Sigmoid colon (tissue), 7 donors: ENCODE results near the gene DSCAM. TPM values are rescaled to one million over a fixed set of nuclear protein-coding genes. Genes with fewer than 3 reads are reported as not detected.

Experiments
- DNase-seq: peaks from one replicate; pipeline ENCODE4 v3.0.0-alpha.2; 2019
- H3K27ac ChIP-seq, 4 donors: fragments of 200-600 bp; sonication (generic); one replicate each; pipeline ENCODE4 v1.5.1; 2016 to 2019; ENCODE audit warnings: mild to moderate bottlenecking in 1 of 4
- H3K27me3 ChIP-seq, 3 donors: fragments of 200-600 bp; sonication (generic); one replicate each; pipeline ENCODE4 v1.5.1; 2019; ENCODE audit warnings: mild to moderate bottlenecking in 1 of 3
- H3K36me3 ChIP-seq, 4 donors: fragments of 200-600 bp; sonication (generic); one replicate each; pipeline ENCODE4 v1.5.1; 2016 to 2019
- H3K4me1 ChIP-seq, 4 donors: fragments of 200-600 bp; sonication (generic); one replicate each; pipeline ENCODE4 v1.5.1; 2017 to 2019
- H3K4me3 ChIP-seq, 4 donors: fragments of 200-600 bp; sonication (generic); one replicate each; pipeline ENCODE4 v1.5.1; 2017 to 2019; ENCODE audit warnings: mild to moderate bottlenecking in 2 of 4, moderate library complexity in 1 of 4
- H3K9me3 ChIP-seq, 4 donors: fragments of 200-600 bp in 3 of 4; sonication (generic) in 3 of 4; one replicate each; pipeline versions ENCODE4 v1.5.1 to v1.6.1; 2013 to 2019
- EP300 ChIP-seq, 4 donors: sonication (generic); formaldehyde crosslinking; IDR thresholded peaks; one replicate each; pipeline ENCODE4 v1.6.1; 2017; ENCODE audit warnings: antibody characterized with exemption in 4 of 4
- POLR2A ChIP-seq, 2 donors: fragments of 450-650 bp; IDR thresholded peaks; one replicate each; pipeline ENCODE4 v1.6.1; 2016; ENCODE audit warnings: antibody characterized with exemption in 2 of 2, mild to moderate bottlenecking in 2 of 2, moderate library complexity in 2 of 2
- POLR2AphosphoS5 ChIP-seq, 4 donors: sonication (generic); formaldehyde crosslinking; IDR thresholded peaks; one replicate each; pipeline ENCODE4 v1.6.1; 2017; ENCODE audit warnings: antibody characterized with exemption in 4 of 4
- WGBS, 2 donors: extraction: QIAGEN DNeasy Blood & Tissue Kit; methylation state at CpG; one replicate each; pipeline ENCODE4 v1.1.7; 2013; 5-methylcytosine and 5-hydroxymethylcytosine counted together
- intact Hi-C: fragments of 100-400 bp; cut with DNase I; formaldehyde crosslinking; loops from one replicate; pipeline ENCODE4 v1.15.1; 2023
- polyA plus RNA-seq, 3 donors: library from polyadenylated mRNA; stranded (reverse); fragments of 200-250 nt; gene quantifications; one replicate each; pipeline ENCODE4 v1.2.3, GENCODE V29; 2013
- total RNA-seq, 4 donors: library from RNA; depleted of rRNA; stranded (reverse); fragments of >200 nt; gene quantifications; one replicate each; pipeline ENCODE4 v1.1.0, GENCODE V29; 2016
- TF ChIP-seq, protein P1 (sequence below), 4 experiments: fragments of 450-650 bp in 3 of 4; fragments of 200-600 bp in 1 of 4; IDR thresholded peaks; one replicate each; pipeline ENCODE4 v1.5.1; 2016 to 2019; ENCODE audit warnings: antibody characterized with exemption in 4 of 4, mild to moderate bottlenecking in 3 of 4, moderate library complexity in 2 of 4
- donor health status: healthy with polysubstance abuse.
- donor health status: Bipolar disorder and iron deficiency.
- donor health status: healthy.

Gene DSCAM
- total and polyA plus RNA-seq, 7 donors = 0.17 to 0.55 (median 0.33) TPM; not detected in 2

DNA sequence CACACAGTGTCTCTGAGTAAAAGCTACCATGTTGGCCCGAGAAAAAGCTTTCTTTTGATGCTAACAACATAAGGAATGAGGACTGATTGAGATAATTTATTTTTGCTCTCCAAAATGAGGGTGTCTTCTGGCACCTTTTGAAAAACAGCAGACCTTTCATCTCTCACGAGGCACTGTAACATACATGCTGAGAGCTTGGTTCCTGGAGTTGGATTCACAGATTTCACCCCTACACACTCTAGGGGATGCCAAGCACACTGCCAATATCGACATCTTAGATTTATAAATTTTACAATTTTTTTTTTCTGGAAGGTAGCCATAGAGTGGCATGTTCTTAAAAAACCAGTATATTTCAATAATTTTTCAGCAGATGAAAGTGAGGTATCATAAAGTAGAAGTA, 408.3 kb downstream of the DSCAM start:
- no peak for DNase-seq
- TF ChIP-seq POLR2A (IDR thresholded peaks at IDR 0.05) (no peak), EP300 (IDR thresholded peaks at IDR 0.05) (no peak), POLR2AphosphoS5 (IDR thresholded peaks at IDR 0.05) (no peak)
- TF ChIP-seq, protein P1, sequence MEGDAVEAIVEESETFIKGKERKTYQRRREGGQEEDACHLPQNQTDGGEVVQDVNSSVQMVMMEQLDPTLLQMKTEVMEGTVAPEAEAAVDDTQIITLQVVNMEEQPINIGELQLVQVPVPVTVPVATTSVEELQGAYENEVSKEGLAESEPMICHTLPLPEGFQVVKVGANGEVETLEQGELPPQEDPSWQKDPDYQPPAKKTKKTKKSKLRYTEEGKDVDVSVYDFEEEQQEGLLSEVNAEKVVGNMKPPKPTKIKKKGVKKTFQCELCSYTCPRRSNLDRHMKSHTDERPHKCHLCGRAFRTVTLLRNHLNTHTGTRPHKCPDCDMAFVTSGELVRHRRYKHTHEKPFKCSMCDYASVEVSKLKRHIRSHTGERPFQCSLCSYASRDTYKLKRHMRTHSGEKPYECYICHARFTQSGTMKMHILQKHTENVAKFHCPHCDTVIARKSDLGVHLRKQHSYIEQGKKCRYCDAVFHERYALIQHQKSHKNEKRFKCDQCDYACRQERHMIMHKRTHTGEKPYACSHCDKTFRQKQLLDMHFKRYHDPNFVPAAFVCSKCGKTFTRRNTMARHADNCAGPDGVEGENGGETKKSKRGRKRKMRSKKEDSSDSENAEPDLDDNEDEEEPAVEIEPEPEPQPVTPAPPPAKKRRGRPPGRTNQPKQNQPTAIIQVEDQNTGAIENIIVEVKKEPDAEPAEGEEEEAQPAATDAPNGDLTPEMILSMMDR (IDR thresholded peaks at IDR 0.05) = no peak
- H3K36me3 ChIP-seq = no peaks in the 10 kb centered on the region
- no peaks in the 10 kb centered on the region for H3K27me3 ChIP-seq
- intact Hi-C loops = no loop called here
- no peaks in the 10 kb centered on the region for H3K4me1 ChIP-seq
- no peak overlapping the region for H3K4me3 ChIP-seq
- no peak overlapping the region for H3K27ac ChIP-seq
- H3K9me3 ChIP-seq = peaks cover 0 to 10% (median 0%) of the 10 kb centered on the region in 4 donors
- 66 to 82% methylated on average over 3 of the region's 3 CpGs for WGBS, 2 donors

DNA sequence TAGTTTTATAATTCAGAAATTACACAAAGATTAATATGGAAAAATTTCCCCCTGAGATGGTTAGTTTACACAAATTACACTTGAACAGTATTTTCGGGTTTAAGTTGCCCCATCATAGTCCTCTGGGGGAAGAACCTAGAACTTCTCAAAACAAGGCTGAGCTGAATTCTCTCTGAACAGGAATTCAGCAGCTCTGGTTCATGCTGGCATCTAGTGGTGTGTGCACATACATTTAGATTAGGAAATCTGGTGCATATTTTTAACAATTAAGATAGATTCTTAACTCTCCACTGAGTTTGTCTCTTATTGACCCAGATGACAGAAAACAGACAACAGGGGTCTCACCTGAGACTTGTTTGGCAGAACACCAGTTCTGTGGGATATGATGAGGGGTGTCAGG, 410.7 kb downstream of the DSCAM start:
- no peak for DNase-seq
- no peak for TF ChIP-seq EP300 (IDR thresholded peaks at IDR 0.05)
- TF ChIP-seq, protein P1 (IDR thresholded peaks at IDR 0.05) = no peak
- no peak for TF ChIP-seq POLR2AphosphoS5 (IDR thresholded peaks at IDR 0.05)
- TF ChIP-seq POLR2A (IDR thresholded peaks at IDR 0.05) = no peak
- Histone ChIP-seq H3K36me3 (no peaks in the 10 kb centered on the region), H3K9me3 (peaks cover 0 to 10% (median 0%) of the 10 kb centered on the region in 4 donors), H3K27me3 (no peaks in the 10 kb centered on the region), H3K4me3 (no peak overlapping the region), H3K4me1 (no peaks in the 10 kb centered on the region), H3K27ac (no peak overlapping the region)
- intact Hi-C loops = no loop called here
- 76 to 84% methylated on average over 1 of the region's 1 CpG for WGBS, 2 donors

DNA sequence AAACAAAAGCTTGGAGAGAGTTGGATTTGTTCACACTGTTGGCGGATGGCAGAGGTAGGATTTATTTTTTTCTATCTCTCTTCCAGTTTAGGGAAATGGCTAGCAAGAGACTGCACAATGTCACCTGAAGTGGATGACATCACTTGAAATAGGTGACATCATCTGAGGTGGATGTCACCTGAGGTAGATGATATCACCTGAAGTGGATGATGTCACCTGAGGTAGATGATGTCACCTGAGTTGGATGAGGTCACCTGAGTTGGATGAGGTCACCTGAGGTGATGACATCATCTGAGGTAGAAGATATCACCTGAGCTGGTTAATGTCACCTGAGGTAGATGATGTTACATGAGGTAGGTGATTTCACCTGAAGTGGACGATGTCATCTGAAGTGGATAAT, 413.4 kb downstream of the DSCAM start:
- Histone ChIP-seq H3K36me3 (no peaks in the 10 kb centered on the region), H3K27me3 (no peaks in the 10 kb centered on the region), H3K9me3 (peaks cover 0 to 2% (median 0%) of the 10 kb centered on the region in 4 donors), H3K4me3 (no peak overlapping the region), H3K27ac (no peak overlapping the region), H3K4me1 (no peaks in the 10 kb centered on the region)
- 96 to 98% methylated on average over 2 of the region's 2 CpGs for WGBS, 2 donors
- intact Hi-C loops = no loop called here
- TF ChIP-seq POLR2A (IDR thresholded peaks at IDR 0.05) = no peak
- TF ChIP-seq, protein P1 (IDR thresholded peaks at IDR 0.05) = no peak
- TF ChIP-seq POLR2AphosphoS5 (IDR thresholded peaks at IDR 0.05) = no peak
- TF ChIP-seq EP300 (IDR thresholded peaks at IDR 0.05) = no peak
- no peak for DNase-seq

DNA sequence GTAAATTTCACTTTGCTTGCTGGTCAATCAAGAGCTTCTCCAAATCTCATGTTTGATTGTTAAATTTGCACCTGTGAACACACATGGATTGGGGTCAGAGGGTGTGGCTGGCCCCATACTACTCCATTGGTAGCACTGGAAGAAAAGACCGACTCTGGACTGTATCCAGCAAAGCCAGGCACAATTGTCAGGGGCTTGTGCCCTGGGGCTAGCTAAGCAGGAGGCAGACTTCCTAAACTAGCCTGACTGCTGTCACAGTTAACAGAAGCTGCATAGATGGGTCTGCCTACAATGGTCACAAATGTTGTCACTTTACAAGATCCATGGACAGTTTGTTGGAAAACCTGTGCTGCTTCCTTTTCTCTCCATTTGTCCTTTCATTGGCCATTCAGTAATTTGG, 421.0 kb downstream of the DSCAM start:
- Histone ChIP-seq H3K27me3 (no peaks in the 10 kb centered on the region), H3K27ac (no peak overlapping the region), H3K36me3 (no peaks in the 10 kb centered on the region), H3K4me3 (no peak overlapping the region), H3K9me3 (no peaks in the 10 kb centered on the region), H3K4me1 (no peaks in the 10 kb centered on the region)
- WGBS, 2 donors = 42 to 79% methylated on average over 1 of the region's 1 CpG
- intact Hi-C loops = no loop called here
- DNase-seq = no peak
- TF ChIP-seq, protein P1 (IDR thresholded peaks at IDR 0.05) = no peak
- TF ChIP-seq POLR2AphosphoS5 (IDR thresholded peaks at IDR 0.05) = no peak
- no peak for TF ChIP-seq EP300 (IDR thresholded peaks at IDR 0.05)
- TF ChIP-seq POLR2A (IDR thresholded peaks at IDR 0.05) = no peak
